ENCODE measurements around the gene MYO5A.
A peak's percentile ranks its signal among the peaks of the same experiment; 100 is the strongest.
"Not testable (repeated sequence)": the region's sequence is repeated elsewhere in the genome, so short reads cannot be mapped to it uniquely, and the experiment has no call there.

The MYO5A gene
- total RNA-seq: 138 to 153 reads per million in 2 donors

- peak; percentile 68 for DNase-seq
Observed at GRCh38 chr15:52528564-52529340, at the start of gene MYO5A. MYO5A (minus strand) TSS chr15:52528880; CDS start chr15:52528806, 74 bp downstream.

GRCh38 chr15:52576692-52577091 lies 48.0 kb upstream of the MYO5A start:
- no peak for DNase-seq

- DNase-seq: not testable (repeated sequence)
Observed at GRCh38 chr15:52575573-52575972, 46.9 kb upstream of the MYO5A start.

- no peak for DNase-seq
Observed at GRCh38 chr15:52575072-52575471, 46.4 kb upstream of the MYO5A start.

GRCh38 chr15:52574623-52575022 lies 45.9 kb upstream of the MYO5A start:
- DNase-seq: not testable (repeated sequence)

- peak; percentile 66 for DNase-seq
Observed at GRCh38 chr15:52568601-52569585, 40.2 kb upstream of the MYO5A start, which contains the start of gene ARPP19. ARPP19 (minus strand) TSS chr15:52569030; CDS start chr15:52568892, 138 bp downstream.

GRCh38 chr15:52567871-52568600 lies 39.4 kb upstream of the MYO5A start:
- peak; percentile 17 for DNase-seq

- no peak for DNase-seq
Observed at GRCh38 chr15:52566889-52567288, 38.2 kb upstream of the MYO5A start.

GRCh38 chr15:52565417-52566358 lies 37.0 kb upstream of the MYO5A start:
- DNase-seq: not testable (repeated sequence)

- no peak for DNase-seq
Observed at GRCh38 chr15:52563501-52564060, 34.9 kb upstream of the MYO5A start.

GRCh38 chr15:52559575-52559974 lies 30.9 kb upstream of the MYO5A start:
- DNase-seq: no peak

GRCh38 chr15:52559022-52559421 lies 30.3 kb upstream of the MYO5A start:
- DNase-seq: no peak

GRCh38 chr15:52558196-52558595 lies 29.5 kb upstream of the MYO5A start:
- no peak for DNase-seq

- no peak for DNase-seq
Observed at GRCh38 chr15:52557274-52557641, 28.6 kb upstream of the MYO5A start.

- DNase-seq: no peak
Observed at GRCh38 chr15:52556524-52557273, 28.0 kb upstream of the MYO5A start.

- no peak for DNase-seq
Observed at GRCh38 chr15:52552303-52552702, 23.6 kb upstream of the MYO5A start.

- DNase-seq: no peak
Observed at GRCh38 chr15:52551762-52552161, 23.1 kb upstream of the MYO5A start.

- DNase-seq: not testable (repeated sequence)
Observed at GRCh38 chr15:52551186-52551585, 22.5 kb upstream of the MYO5A start.

- DNase-seq: no peak
Observed at GRCh38 chr15:52546031-52546751, 17.5 kb upstream of the MYO5A start.
